ENCODE data around the gene EBF3.

EBF3 gene

DNA sequence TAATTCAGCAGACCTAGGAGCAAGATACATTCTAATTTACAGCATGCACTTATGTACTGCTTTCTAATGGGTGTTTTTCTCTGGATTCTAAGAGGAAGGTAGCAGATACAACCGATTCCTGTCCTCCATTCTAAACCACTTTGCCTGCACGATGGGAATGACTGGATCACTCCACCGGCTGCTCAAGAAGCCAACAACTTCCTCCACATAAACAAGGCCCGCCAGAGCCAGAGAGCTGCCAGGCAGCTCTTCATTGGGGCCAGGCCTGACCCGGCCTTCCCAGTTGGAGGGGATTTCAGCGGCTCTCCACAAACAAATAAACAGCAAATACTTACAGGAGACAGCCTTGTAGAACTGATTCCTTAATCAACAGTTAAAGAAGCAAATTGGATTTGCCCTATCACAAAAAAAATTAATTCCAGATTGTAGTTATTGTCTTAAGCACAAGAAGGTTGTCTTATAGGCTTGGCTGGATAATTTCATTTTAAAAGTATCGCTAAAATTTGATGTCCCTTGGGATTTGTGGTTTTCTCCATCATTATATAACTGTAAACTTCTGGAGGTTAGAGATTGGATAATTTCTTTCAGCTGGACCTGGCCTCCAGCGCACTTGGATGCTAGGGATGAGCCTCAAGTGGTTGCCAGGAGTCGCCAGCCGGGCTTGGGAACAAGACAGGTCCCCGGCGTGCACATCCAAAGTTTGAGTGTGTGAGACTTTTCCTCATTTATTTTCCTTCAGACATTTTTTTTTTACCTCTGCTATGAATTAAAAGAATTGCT, 20.9 kb downstream of the EBF3 start:
- no peak for DNase-seq

GRCh38 chr10:129942391-129942790, 21.7 kb downstream of the EBF3 start:
- no peak for DNase-seq

DNA sequence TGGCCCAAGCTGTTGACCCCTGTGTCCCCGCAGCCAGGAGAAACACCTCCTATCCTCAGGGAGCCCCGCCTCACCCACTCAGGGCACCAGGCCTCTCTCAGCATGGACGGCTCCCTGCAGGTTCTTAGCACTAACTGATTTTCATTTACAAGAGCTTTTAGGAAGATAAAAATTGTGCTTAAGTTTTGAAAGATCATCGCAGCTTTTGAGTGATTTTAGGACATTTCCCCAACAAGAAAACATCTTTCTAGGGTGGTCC, 22.1 kb downstream of the EBF3 start:
- no peak for DNase-seq

GRCh38 chr10:129941199-129942018, 22.7 kb downstream of the EBF3 start:
- DNase-seq: no peak

DNA sequence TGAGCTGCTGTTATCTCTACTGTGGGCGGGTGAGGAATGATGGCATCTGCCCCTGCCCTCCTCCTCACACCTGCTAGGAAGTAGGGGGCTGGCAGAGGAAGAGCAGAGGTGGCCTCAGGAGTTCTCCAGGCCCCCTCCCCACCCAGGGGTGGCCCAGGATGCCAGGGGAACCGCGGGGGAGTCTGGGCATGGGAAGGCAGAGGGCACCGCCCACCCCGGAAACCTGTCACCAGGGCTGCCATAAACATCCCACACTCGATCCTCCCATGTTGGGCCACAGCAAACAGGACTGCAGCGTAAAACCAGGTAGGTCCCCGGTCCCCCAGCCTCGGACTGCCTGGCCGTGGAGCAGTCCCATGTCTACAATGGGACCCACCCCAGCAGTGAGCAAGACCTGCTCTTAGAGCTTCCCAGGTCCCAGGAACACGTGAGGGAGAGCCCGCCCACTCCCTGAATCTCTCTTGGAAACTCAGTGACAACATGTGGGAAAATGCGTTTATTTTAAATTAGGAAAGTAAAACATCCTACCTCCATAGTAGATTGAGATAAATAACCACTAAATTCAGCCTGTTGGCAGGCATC, 23.4 kb downstream of the EBF3 start:
- DNase-seq: no peak

- no peak for DNase-seq
Measured at GRCh38 chr10:129939416-129940275, 24.4 kb downstream of the EBF3 start.

DNA sequence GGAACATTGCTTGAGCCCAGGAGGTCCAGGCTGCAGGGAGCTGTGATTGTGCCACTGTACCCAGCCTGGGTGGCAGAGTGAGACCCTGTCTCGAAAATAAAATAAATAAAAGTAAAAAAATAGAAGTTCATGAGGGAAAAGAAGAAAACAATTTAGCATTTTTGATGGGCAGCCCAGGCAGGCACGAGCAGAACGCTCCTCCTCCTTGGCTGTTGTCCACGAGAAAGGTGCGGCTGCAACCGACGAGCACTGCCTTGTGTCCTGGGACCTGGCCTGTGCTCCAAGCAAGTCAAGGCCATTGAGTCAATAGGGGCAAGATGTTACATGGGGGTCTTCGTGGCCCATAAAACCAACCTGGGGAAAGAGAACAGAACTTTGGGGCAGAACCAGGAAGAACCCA, 25.6 kb downstream of the EBF3 start:
- no peak for DNase-seq

DNA sequence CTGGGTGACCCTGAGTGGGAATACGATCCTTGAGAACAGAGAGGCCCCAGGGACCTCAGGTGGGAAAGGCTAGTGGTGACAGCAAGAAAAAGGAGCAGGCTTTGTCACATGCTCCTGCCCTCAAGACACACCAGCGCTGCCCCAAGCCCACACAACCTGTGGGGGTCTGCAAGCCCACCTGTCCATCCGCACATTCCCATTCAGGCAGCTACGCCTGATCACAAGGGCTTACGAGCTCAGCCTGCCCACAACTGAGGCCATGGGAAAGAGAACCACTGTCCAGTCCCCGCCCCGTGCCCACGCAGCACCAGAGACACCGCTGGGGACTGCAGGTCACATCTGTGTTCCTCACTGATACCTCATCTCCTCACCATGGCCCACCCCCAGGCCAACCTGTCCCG, 26.7 kb downstream of the EBF3 start:
- no peak for DNase-seq

DNA sequence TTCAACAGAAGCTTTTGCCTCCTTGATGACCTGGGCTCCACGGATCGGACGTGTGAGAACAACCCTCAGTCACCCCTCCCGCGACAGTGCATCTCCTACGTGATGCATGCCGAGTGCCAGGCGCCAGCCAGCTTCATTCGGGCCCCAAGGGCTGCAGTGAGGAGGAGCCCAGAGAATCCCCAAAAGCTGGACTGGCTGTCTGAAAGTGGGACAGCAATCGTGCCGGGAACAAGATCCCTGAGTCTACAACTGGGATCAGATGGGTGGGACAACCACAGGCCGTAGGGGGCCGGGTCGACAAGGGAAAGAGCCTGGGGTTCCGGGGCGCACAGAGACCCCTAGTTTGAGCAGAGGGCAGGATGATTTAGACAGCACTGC, 27.2 kb downstream of the EBF3 start:
- DNase-seq: no peak

GRCh38 chr10:129936266-129936922, 27.7 kb downstream of the EBF3 start:
- DNase-seq: no peak

DNA sequence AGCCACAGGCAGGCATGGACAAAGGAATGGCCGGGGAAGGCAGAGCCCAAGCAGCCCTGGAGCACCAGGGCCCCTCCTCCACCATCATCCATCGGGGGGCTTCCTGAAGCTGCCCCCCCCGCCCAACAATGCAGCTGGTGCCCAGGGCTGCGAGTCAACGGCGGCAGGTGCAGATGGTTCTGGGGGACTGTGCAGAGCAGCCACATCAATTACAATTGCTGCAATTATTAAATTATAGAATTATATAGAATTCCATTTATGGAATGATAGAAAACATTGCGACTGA, 28.3 kb downstream of the EBF3 start:
- DNase-seq: no peak

DNA sequence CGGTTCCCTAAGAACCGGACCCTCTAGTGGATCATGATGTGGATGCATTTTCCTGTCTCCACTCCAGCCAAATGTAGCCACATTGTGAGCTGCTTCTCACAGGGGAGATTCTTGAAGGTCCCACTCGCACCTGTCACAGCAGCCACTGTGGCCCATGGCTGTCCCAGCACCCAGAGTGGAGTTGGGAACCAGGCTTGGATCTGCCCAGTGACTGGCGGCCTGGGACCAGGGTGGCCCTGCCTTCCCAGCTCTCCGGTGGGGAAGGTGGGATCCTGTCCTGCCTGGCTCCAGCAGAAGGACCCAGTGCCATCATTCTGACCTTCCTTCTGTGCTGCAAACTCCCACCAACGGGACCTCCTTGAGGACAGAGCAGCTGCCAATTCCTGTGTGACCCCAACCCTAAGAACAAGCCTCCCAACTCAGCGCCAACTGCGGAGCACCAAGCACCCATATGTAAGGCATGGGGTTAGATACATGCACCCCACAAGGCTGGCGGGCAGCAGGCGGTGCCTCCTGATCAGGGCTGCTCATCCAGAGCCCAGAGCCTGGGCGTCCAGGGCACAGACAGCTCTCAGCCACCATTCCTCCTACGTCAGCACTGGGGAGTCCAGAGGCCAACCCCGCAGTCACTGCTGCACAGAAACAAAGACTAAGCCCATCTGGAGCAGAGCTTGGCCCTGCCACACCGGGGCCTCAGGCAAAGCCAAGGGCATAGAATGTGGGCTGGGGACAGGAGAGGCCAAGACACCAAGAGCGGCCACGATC, 28.8 kb downstream of the EBF3 start:
- DNase-seq: no peak

GRCh38 chr10:129934196-129934925, 29.7 kb downstream of the EBF3 start:
- DNase-seq: no peak

DNA sequence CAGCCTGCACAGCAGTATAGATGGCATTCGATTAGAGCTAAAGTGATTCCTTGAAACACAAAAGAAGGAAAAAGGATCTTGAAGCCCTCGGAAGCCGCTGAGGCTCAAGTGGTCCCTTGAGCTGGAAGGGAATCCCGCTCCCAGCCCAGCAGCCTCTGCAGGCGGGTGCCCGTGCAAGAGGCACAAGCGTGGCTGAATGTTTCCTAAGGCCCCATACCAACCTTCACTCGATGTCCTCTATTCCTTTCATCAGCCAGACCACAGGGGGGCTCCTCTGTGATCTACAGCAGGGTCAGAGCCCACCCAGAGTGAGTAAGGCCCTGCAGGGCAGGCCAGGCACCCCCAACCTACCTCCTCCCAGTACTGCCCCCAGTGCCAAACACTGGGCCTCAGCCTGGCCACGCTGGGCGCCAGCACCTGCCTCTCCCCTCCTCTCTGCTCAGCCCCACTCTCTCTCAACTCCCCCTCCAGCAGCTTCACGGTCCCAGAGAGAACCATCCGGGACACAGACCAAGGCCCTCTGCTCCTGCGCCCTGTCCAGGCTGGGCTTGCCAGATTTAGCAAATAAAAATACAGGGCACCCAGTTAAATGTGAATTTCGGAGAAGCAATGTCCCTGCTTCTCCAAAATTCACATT, 30.5 kb downstream of the EBF3 start:
- no peak for DNase-seq

DNA sequence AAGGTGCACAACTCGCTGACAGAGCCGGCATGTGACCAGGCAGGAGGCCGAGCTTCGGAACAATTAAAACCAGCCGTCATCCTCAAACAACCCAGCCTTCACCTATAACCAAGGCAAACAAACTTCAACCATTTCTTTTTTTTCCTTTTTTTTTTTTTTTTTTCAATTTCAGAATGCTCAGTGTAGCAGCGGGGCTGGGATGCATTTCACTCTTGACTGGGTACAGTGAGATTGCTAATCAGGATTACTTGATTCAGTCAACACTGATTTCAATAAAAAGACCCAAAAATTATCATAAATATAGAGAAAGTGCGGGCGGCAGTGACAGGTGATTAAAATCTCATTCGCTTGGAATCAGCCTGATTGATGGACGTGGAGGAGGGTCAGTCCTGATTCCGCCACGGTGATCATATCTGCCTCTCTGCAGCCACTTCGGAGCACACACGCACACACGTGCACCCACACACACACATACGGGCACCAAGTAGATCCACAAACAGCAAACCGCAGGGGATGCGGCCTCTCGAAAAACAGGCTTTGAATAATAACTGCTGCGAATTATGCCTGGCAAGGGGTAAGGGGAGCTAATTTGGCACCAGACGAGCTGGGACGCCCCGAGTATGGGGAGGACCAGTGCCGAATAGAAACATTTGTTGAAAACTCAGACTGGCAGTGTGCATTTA, 31.2 kb downstream of the EBF3 start:
- DNase-seq: no peak

GRCh38 chr10:129932182-129932581, 31.9 kb downstream of the EBF3 start:
- DNase-seq: no peak

GRCh38 chr10:129929343-129930292, 34.5 kb downstream of the EBF3 start:
- DNase-seq: no peak

DNA sequence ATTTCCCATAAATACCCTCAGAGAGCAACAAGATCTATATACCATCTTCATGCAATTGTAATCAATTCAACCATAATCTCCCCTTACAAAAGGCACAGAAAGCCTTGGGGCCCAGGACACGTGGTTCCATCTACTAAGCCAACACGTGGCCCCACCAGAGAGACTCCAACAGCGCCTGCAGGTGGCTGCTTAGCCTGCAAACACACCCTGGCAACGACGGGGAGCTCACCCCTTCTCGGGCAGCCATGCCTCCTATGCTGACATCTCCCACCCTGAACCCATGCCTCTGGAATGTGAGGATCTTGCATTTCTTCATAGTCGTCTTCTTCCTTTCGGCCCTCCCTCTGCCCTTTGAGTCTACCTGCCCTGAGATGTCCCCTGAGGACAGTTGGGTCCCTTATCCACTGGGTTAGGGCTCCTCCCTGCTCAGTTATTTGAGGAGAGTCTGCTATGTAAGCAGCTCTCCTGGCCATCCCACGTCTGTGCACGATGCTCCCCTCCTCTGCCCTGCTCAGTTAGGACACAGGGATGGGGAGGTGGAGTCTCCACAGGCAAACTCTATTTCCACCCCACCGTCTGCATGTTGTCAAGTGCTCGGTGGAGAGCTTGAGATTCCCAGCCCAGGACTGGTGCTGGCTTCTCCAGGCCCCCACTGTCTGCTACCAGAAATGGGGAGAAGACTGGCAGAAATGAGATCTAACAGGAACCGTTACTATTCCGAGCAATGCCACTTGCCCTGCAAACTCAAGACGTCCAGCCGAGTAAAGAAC, 36.5 kb downstream of the EBF3 start:
- no peak for DNase-seq
